ENCODE results near the gene TECR.

DNA sequence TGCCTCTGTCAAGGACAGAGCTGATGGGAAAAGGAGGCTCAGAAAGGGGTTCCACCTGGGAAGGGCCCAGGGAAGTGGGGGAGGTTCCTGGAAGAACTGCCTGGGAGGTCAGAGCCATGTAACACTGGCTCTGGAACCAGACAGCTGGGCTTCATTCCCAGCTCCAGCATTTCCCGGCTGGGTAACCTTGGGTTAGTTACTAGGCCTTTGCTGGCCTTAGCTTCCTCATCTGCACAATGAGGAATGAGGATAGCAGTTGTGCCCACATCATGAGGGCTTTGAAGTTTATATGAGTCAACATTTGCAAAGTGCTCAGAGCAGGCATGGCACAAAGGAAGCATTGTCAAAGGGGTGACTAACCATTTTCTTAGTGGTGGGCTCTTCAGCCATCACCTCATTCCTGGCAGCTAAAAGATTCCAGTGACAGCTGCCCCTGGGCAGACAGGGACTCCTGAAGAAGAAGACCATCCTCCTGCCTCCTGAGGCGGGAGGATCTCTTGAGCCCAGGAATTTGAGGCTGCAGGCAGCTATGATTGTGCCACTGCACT lies 9.5 kb upstream of the TECR start:
- TF ChIP-seq, protein P1, sequence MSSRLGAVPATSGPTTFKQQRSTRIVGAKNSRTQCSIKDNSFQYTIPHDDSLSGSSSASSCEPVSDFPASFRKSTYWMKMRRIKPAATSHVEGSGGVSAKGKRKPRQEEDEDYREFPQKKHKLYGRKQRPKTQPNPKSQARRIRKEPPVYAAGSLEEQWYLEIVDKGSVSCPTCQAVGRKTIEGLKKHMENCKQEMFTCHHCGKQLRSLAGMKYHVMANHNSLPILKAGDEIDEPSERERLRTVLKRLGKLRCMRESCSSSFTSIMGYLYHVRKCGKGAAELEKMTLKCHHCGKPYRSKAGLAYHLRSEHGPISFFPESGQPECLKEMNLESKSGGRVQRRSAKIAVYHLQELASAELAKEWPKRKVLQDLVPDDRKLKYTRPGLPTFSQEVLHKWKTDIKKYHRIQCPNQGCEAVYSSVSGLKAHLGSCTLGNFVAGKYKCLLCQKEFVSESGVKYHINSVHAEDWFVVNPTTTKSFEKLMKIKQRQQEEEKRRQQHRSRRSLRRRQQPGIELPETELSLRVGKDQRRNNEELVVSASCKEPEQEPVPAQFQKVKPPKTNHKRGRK (tag; IDR thresholded peaks at IDR 0.05) = no peak
- TF ChIP-seq SMAD2 (IDR thresholded peaks at IDR 0.05; ENCODE audit: low read depth, low read length) (no peak), JUNB (CRISPR knock-in tag; conservative IDR thresholded peaks at IDR 0.05) (no peak), PHF8 (IDR thresholded peaks at IDR 0.05; ENCODE audit: borderline replicate concordance, low read length) (no peak), NONO (IDR thresholded peaks at IDR 0.05; ENCODE audit: low read depth in 2 of 2, low read length in 1 of 2) (no peak), U2AF2 (optimal IDR thresholded peaks at IDR 0.05; ENCODE audit: low read depth, low read length) (no peak), ZNF239 (CRISPR knock-in tag; IDR thresholded peaks at IDR 0.05) (no peak), ELF1 (tag; IDR thresholded peaks at IDR 0.05) (no peak), SAP30 (IDR thresholded peaks at IDR 0.05; ENCODE audit: borderline replicate concordance, insufficient read depth, low read depth, low read length, poor library complexity, severe bottlenecking) (no peak), KDM1A (IDR thresholded peaks at IDR 0.05) (no peak), RBM15 (IDR thresholded peaks at IDR 0.05; ENCODE audit: insufficient read depth, low read length) (no peak)
- TF ChIP-seq, protein P2, sequence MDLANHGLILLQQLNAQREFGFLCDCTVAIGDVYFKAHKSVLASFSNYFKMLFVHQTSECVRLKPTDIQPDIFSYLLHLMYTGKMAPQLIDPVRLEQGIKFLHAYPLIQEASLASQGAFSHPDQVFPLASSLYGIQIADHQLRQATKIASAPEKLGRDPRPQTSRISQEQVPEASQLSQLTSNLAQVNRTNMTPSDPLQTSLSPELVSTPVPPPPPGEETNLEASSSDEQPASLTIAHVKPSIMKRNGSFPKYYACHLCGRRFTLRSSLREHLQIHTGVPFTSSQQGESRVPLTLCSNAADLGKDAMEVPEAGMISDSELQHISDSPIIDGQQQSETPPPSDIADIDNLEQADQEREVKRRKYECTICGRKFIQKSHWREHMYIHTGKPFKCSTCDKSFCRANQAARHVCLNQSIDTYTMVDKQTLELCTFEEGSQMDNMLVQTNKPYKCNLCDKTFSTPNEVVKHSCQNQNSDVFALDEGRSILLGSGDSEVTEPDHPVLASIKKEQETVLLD (IDR thresholded peaks at IDR 0.05) = no peak
- TF ChIP-seq, protein P3, sequence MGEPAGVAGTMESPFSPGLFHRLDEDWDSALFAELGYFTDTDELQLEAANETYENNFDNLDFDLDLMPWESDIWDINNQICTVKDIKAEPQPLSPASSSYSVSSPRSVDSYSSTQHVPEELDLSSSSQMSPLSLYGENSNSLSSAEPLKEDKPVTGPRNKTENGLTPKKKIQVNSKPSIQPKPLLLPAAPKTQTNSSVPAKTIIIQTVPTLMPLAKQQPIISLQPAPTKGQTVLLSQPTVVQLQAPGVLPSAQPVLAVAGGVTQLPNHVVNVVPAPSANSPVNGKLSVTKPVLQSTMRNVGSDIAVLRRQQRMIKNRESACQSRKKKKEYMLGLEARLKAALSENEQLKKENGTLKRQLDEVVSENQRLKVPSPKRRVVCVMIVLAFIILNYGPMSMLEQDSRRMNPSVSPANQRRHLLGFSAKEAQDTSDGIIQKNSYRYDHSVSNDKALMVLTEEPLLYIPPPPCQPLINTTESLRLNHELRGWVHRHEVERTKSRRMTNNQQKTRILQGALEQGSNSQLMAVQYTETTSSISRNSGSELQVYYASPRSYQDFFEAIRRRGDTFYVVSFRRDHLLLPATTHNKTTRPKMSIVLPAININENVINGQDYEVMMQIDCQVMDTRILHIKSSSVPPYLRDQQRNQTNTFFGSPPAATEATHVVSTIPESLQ (CRISPR knock-in tag; IDR thresholded peaks at IDR 0.05) = no peak
- TF ChIP-seq, protein P4, sequence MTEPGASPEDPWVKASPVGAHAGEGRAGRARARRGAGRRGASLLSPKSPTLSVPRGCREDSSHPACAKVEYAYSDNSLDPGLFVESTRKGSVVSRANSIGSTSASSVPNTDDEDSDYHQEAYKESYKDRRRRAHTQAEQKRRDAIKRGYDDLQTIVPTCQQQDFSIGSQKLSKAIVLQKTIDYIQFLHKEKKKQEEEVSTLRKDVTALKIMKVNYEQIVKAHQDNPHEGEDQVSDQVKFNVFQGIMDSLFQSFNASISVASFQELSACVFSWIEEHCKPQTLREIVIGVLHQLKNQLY (CRISPR knock-in tag; conservative IDR thresholded peaks at IDR 0.05) = no peak
